ENCODE data around the gene SGCA.

The SGCA gene

GRCh38 chr17:50213026-50214022 lies 47.5 kb downstream of the SGCA start:
- Mint-ChIP-seq H3K27me3 (ENCODE audit: low read depth) (peaks cover 66% of the 10 kb centered on the region), H3K4me3 (no peak overlapping the region), H3K4me1 (ENCODE audit: low read depth) (peaks cover 6% of the 10 kb centered on the region), H3K36me3 (ENCODE audit: low read depth) (no peaks in the 10 kb centered on the region), H3K27ac (no peak overlapping the region), H3K9me3 (no peaks in the 10 kb centered on the region)

GRCh38 chr17:50214976-50215760 lies 49.4 kb downstream of the SGCA start:
- Mint-ChIP-seq H3K27ac (no peak overlapping the region), H3K4me1 (ENCODE audit: low read depth) (peaks cover 6% of the 10 kb centered on the region), H3K27me3 (ENCODE audit: low read depth) (peaks cover 58% of the 10 kb centered on the region), H3K9me3 (no peaks in the 10 kb centered on the region), H3K36me3 (ENCODE audit: low read depth) (no peaks in the 10 kb centered on the region), H3K4me3 (no peak overlapping the region)

- H3K9me3 Mint-ChIP-seq, result no peaks in the 10 kb centered on the region
- H3K36me3 Mint-ChIP-seq (ENCODE audit: low read depth), result no peaks in the 10 kb centered on the region
- no peak overlapping the region for H3K4me3 Mint-ChIP-seq
- peaks cover 46% of the 10 kb centered on the region for H3K27me3 Mint-ChIP-seq (ENCODE audit: low read depth)
- no peak overlapping the region for H3K27ac Mint-ChIP-seq
- H3K4me1 Mint-ChIP-seq (ENCODE audit: low read depth), result peaks cover 12% of the 10 kb centered on the region
These were observed 51.8 kb downstream of the SGCA start for GRCh38 chr17:50217591-50217990.

- no peaks in the 10 kb centered on the region for H3K9me3 Mint-ChIP-seq
- H3K36me3 Mint-ChIP-seq (ENCODE audit: low read depth), result no peaks in the 10 kb centered on the region
- H3K27me3 Mint-ChIP-seq (ENCODE audit: low read depth), result peaks cover 40% of the 10 kb centered on the region
- H3K4me1 Mint-ChIP-seq (ENCODE audit: low read depth), result peaks cover 6% of the 10 kb centered on the region
- H3K4me3 Mint-ChIP-seq, result no peak overlapping the region
- no peak overlapping the region for H3K27ac Mint-ChIP-seq
These were observed 52.4 kb downstream of the SGCA start for GRCh38 chr17:50218071-50218759.

DNA sequence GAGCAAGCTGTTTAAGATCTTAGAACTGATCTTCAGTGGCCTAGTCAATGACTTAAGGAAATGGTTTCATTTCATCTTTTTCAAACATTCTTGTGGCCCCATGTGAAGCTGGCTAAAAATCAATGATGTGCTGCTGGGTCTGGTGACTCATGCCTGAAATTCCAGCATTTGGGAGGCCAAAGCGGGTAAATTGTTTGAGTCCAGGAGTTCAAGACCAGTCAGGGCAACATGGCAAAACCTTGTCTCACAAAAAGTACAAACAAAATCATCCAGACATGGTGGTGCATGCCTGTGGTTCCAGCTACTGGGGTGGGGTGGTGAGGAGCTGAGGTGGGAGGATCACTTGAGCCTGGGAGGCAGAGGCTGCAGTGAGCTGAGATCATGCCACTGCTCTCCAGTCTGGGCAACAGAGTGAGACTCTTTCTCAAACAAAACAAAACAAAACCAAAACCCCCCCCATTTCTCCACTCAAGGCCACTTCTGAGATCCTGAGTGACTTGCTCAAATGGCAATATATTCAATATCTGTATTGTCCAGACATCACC lies 53.0 kb downstream of the SGCA start:
- Mint-ChIP-seq H3K36me3 (ENCODE audit: low read depth) (no peaks in the 10 kb centered on the region), H3K27me3 (ENCODE audit: low read depth) (peaks cover 39% of the 10 kb centered on the region), H3K27ac (no peak overlapping the region), H3K4me3 (no peak overlapping the region), H3K9me3 (no peaks in the 10 kb centered on the region), H3K4me1 (ENCODE audit: low read depth) (peaks cover 5% of the 10 kb centered on the region)

DNA sequence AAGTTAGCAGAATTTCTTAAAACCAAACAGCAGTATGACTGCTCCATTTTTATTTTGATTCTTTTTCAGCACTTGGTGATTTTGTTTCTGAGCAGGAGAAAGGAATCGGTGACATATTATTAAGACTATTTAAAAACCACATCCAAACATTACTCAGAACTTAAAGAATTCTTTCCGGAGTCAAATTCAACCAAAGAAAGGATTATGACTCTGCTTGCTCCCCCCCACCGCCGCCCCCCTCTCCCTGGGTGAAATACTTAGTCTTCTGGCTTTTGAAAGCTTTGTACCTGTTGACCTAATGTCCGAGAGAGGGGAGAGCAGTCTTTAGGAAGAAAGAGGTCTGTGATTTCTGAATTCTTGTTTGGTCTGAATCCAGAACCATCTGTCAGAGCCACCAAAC lies 53.5 kb downstream of the SGCA start:
- H3K36me3 Mint-ChIP-seq (ENCODE audit: low read depth), result no peaks in the 10 kb centered on the region
- peaks cover 5% of the 10 kb centered on the region for H3K4me1 Mint-ChIP-seq (ENCODE audit: low read depth)
- H3K27me3 Mint-ChIP-seq (ENCODE audit: low read depth), result peaks cover 35% of the 10 kb centered on the region
- no peak overlapping the region for H3K4me3 Mint-ChIP-seq
- H3K27ac Mint-ChIP-seq, result no peak overlapping the region
- peaks cover under 1% of the 10 kb centered on the region for H3K9me3 Mint-ChIP-seq

DNA sequence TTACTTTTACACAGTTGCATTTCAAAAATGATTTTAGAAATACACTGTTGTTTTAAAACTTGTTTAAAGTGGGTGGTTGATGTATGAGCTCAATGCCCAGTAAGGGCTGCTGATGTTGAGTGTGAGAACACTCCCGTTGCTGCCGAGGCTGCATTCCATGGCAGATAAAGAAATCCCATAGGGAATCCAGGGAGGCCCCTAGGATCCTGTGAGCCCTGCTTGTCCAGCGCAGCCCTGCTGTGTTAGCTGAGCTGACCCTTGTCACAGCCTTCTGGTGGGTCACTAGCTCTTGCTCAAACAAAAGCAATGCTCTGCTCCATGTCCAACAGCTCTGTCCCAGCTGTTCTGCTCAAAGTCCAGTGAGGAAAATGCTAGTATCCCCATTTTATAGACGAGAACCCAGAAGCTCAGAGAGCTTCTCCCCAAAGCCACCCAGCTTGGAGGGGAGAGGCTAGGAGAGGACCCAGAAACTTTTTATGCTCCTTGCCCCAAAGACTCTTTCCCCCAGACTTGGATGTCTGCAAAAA lies 54.2 kb downstream of the SGCA start:
- Mint-ChIP-seq H3K36me3 (ENCODE audit: low read depth) (no peaks in the 10 kb centered on the region), H3K4me1 (ENCODE audit: low read depth) (peaks cover 5% of the 10 kb centered on the region), H3K4me3 (no peak overlapping the region), H3K27ac (no peak overlapping the region), H3K9me3 (peaks cover 7% of the 10 kb centered on the region), H3K27me3 (ENCODE audit: low read depth) (peaks cover 28% of the 10 kb centered on the region)

DNA sequence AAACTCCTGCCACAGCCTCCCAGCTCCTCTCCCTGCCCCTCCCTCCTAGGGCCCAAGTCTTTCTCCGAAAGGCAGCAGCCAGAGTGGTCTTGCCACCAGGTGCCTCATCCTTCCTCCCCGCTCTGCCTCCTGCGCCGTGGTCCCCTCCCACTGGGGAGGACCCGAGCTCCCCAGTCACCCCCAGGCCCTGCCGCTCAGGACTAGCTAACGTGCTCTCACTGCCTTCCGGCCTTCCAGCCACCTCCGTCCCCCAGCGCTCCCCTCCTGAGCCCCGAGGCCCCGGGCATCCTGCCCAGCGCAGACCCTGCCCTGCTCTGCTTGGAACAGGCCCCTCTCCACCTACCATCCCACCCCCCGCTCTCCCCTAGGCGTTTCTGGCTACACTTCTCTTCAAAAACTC lies 55.0 kb downstream of the SGCA start:
- H3K9me3 Mint-ChIP-seq, result peaks cover 15% of the 10 kb centered on the region
- no peak overlapping the region for H3K27ac Mint-ChIP-seq
- peaks cover 5% of the 10 kb centered on the region for H3K4me1 Mint-ChIP-seq (ENCODE audit: low read depth)
- H3K36me3 Mint-ChIP-seq (ENCODE audit: low read depth), result no peaks in the 10 kb centered on the region
- no peak overlapping the region for H3K4me3 Mint-ChIP-seq
- H3K27me3 Mint-ChIP-seq (ENCODE audit: low read depth), result peaks cover 23% of the 10 kb centered on the region

GRCh38 chr17:50221266-50221863 lies 55.6 kb downstream of the SGCA start:
- Mint-ChIP-seq H3K27me3 (ENCODE audit: low read depth) (peaks cover 21% of the 10 kb centered on the region), H3K4me3 (no peak overlapping the region), H3K36me3 (ENCODE audit: low read depth) (no peaks in the 10 kb centered on the region), H3K27ac (no peak overlapping the region), H3K4me1 (ENCODE audit: low read depth) (peaks cover 5% of the 10 kb centered on the region), H3K9me3 (peaks cover 19% of the 10 kb centered on the region)

- Mint-ChIP-seq H3K36me3 (ENCODE audit: low read depth) (no peaks in the 10 kb centered on the region), H3K4me1 (ENCODE audit: low read depth) (peaks cover 5% of the 10 kb centered on the region), H3K9me3 (peaks cover 19% of the 10 kb centered on the region), H3K4me3 (no peak overlapping the region), H3K27me3 (ENCODE audit: low read depth) (peaks cover 15% of the 10 kb centered on the region), H3K27ac (no peak overlapping the region)
These were observed 56.2 kb downstream of the SGCA start for GRCh38 chr17:50221864-50222545.

GRCh38 chr17:50222922-50223321 lies 57.1 kb downstream of the SGCA start:
- Mint-ChIP-seq H3K36me3 (ENCODE audit: low read depth) (no peaks in the 10 kb centered on the region), H3K27ac (no peak overlapping the region), H3K27me3 (ENCODE audit: low read depth) (peaks cover 6% of the 10 kb centered on the region), H3K4me1 (ENCODE audit: low read depth) (peaks cover 5% of the 10 kb centered on the region), H3K4me3 (no peak overlapping the region), H3K9me3 (peaks cover 23% of the 10 kb centered on the region)

Measured in T-helper 1 cell treated with Interleukin-12 subunit alpha and Interleukin-12 subunit beta and Interleukin-4 antibody, amounts not matched to agents 30 μg/mL and 1 μg/mL, for 36 hours (primary cell).